GM12864 (cell line): ENCODE data around the gene LTBP2.
"Not testable (repeated sequence)": the region's sequence is repeated elsewhere in the genome, so short reads cannot be mapped to it uniquely, and the experiment has no call there.

ENCODE experiments used
- DNase-seq: peaks from one replicate; pipeline ENCODE4 v3.0.0-alpha.2; 2011; ENCODE audit warnings: low read depth
- H3K4me3 ChIP-seq: 2 replicates; pipeline ENCODE4 v1.5.1; 2011; ENCODE audit warnings: mild to moderate bottlenecking, low read depth, low read length, control low read depth
- CTCF ChIP-seq: IDR thresholded peaks from 2 replicates; pipeline ENCODE4 v1.5.1; 2011; ENCODE audit warnings: low read depth, mild to moderate bottlenecking, moderate library complexity, low read length, control low read depth, inconsistent platforms; ENCODE audit errors: missing control alignments

LTBP2 gene

GRCh38 chr14:74457565-74457895 lies 154.5 kb downstream of the LTBP2 start:
- TF ChIP-seq CTCF, result no peak
- DNase-seq, result no peak
- H3K4me3 ChIP-seq, result no peak overlapping the region

DNA sequence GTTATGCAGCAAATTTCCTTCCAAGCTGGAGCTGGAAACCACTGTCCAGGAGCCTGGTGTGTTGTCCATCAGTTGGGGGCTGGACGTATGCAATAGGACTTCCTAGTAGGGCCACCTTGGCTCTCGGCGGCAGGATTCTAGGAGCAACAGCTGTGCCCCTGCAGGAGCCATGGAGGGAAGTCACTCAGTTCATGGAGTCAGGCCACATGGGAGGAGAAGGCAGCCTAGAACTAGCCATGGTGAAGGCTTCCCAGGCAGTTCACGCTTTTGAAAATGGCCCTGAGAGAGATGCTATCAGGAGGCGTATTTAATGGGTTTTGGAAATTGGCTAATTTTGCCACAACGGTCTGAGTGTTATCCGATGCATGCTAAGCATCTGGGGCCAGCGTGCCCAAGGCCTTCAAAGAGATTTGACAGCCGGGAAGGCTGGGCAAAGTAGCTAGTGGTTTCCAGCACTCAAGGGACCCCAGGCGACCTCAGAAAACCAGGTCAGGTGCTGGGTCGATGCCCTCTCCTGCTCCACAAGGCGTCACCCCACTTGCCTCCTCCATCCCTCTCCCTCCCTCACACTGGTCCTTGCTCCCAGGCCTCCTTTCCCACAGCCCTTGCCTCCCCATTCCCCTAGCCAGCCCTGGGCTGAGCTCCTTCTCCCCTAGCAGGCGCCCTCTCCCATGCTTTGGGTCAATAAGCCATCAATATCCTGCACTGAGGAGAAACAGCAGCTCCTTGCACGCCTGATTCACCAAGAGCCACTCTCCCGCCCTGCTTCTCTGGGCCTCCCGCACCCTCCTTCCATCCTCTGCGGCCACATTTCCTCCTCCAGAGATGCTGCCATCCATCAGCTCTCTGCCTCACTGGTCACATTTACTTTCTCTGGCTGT lies 155.1 kb downstream of the LTBP2 start:
- no peak overlapping the region for H3K4me3 ChIP-seq
- TF ChIP-seq CTCF, result no peak
- no peak for DNase-seq

- DNase-seq, H3K4me3 ChIP-seq: not testable (repeated sequence)
Measured at GRCh38 chr14:74454397-74454796, 157.6 kb downstream of the LTBP2 start.
